ENCODE data around the gene PGS1.

PGS1 gene

GRCh38 chr17:78340183-78340955 is 38.1 kb upstream of the PGS1 start:
- H4K20me1 ChIP-seq (ENCODE audit: insufficient read depth): no peaks in the 10 kb centered on the region
- H3K27me3 ChIP-seq (ENCODE audit: insufficient read depth, low read depth): peaks cover 10% of the 10 kb centered on the region; the same call in 1 of the 2 replicates
- no peaks in the 10 kb centered on the region for H3K79me2 ChIP-seq (ENCODE audit: insufficient read depth, low read depth)
- no peak overlapping the region for H3K4me2 ChIP-seq
- no peaks in the 10 kb centered on the region for H3K36me3 ChIP-seq (ENCODE audit: insufficient read depth)
- no peak overlapping the region for H3K4me3 ChIP-seq (IDR thresholded peaks at IDR 0.05; ENCODE audit: insufficient read depth, low read depth, low read length)
- peaks cover 5% of the 10 kb centered on the region for H3K4me1 ChIP-seq (ENCODE audit: low read depth, poor library complexity, severe bottlenecking)
- H2AFZ ChIP-seq (ENCODE audit: low read depth): no peak overlapping the region
- H3K27ac ChIP-seq: no peak overlapping the region
- no peak for TF ChIP-seq CTCF (conservative IDR thresholded peaks at IDR 0.05; ENCODE audit: low read depth, low read length)
- H3K9ac ChIP-seq: no peak overlapping the region

- Histone ChIP-seq H3K9ac (peak overlapping the region; percentile 12; the same call in 1 of the 2 replicates), H3K27me3 (ENCODE audit: insufficient read depth, low read depth) (peaks cover 5% of the 10 kb centered on the region; the same call in 1 of the 2 replicates), H3K4me1 (ENCODE audit: low read depth, poor library complexity, severe bottlenecking) (peaks cover 5% of the 10 kb centered on the region), H3K36me3 (ENCODE audit: insufficient read depth) (no peaks in the 10 kb centered on the region), H3K4me3 (IDR thresholded peaks at IDR 0.05; ENCODE audit: insufficient read depth, low read depth, low read length) (no peak overlapping the region), H3K27ac (no peak overlapping the region), H3K79me2 (ENCODE audit: insufficient read depth, low read depth) (no peaks in the 10 kb centered on the region), H2AFZ (ENCODE audit: low read depth) (peak overlapping the region; percentile 83), H3K4me2 (peak overlapping the region; percentile 62), H4K20me1 (ENCODE audit: insufficient read depth) (no peaks in the 10 kb centered on the region)
- TF ChIP-seq CTCF (conservative IDR thresholded peaks at IDR 0.05; ENCODE audit: low read depth, low read length): no peak
Observed at GRCh38 chr17:78341559-78342448, 36.6 kb upstream of the PGS1 start.

GRCh38 chr17:78342449-78343186 is 35.8 kb upstream of the PGS1 start:
- H3K4me3 ChIP-seq (IDR thresholded peaks at IDR 0.05; ENCODE audit: insufficient read depth, low read depth, low read length): no peak overlapping the region
- peak overlapping the region; percentile 62 for H3K4me2 ChIP-seq
- no peaks in the 10 kb centered on the region for H3K36me3 ChIP-seq (ENCODE audit: insufficient read depth)
- peaks cover 5% of the 10 kb centered on the region for H3K4me1 ChIP-seq (ENCODE audit: low read depth, poor library complexity, severe bottlenecking)
- H3K79me2 ChIP-seq (ENCODE audit: insufficient read depth, low read depth): no peaks in the 10 kb centered on the region
- H2AFZ ChIP-seq (ENCODE audit: low read depth): peak overlapping the region; percentile 83
- H3K9ac ChIP-seq: no peak overlapping the region
- no peak for TF ChIP-seq CTCF (conservative IDR thresholded peaks at IDR 0.05; ENCODE audit: low read depth, low read length)
- no peaks in the 10 kb centered on the region for H4K20me1 ChIP-seq (ENCODE audit: insufficient read depth)
- H3K27ac ChIP-seq: no peak overlapping the region
- H3K27me3 ChIP-seq (ENCODE audit: insufficient read depth, low read depth): peaks cover 3% of the 10 kb centered on the region; the same call in 1 of the 2 replicates

- H3K4me2 ChIP-seq: no peak overlapping the region
- H3K4me3 ChIP-seq (IDR thresholded peaks at IDR 0.05; ENCODE audit: insufficient read depth, low read depth, low read length): no peak overlapping the region
- H3K9ac ChIP-seq: no peak overlapping the region
- H3K4me1 ChIP-seq (ENCODE audit: low read depth, poor library complexity, severe bottlenecking): peaks cover 5% of the 10 kb centered on the region
- H3K27ac ChIP-seq: no peak overlapping the region
- H3K36me3 ChIP-seq (ENCODE audit: insufficient read depth): no peaks in the 10 kb centered on the region
- H4K20me1 ChIP-seq (ENCODE audit: insufficient read depth): no peaks in the 10 kb centered on the region
- H3K27me3 ChIP-seq (ENCODE audit: insufficient read depth, low read depth): peaks cover 3% of the 10 kb centered on the region; the same call in 1 of the 2 replicates
- no peak for TF ChIP-seq CTCF (conservative IDR thresholded peaks at IDR 0.05; ENCODE audit: low read depth, low read length)
- no peak overlapping the region for H2AFZ ChIP-seq (ENCODE audit: low read depth)
- no peaks in the 10 kb centered on the region for H3K79me2 ChIP-seq (ENCODE audit: insufficient read depth, low read depth)
Observed at GRCh38 chr17:78343187-78343542, 35.3 kb upstream of the PGS1 start.
